ENCODE data around the gene RNF8.
"Not testable (repeated sequence)": the region's sequence is repeated elsewhere in the genome, so short reads cannot be mapped to it uniquely, and the experiment has no call there.

The RNF8 gene

DNA sequence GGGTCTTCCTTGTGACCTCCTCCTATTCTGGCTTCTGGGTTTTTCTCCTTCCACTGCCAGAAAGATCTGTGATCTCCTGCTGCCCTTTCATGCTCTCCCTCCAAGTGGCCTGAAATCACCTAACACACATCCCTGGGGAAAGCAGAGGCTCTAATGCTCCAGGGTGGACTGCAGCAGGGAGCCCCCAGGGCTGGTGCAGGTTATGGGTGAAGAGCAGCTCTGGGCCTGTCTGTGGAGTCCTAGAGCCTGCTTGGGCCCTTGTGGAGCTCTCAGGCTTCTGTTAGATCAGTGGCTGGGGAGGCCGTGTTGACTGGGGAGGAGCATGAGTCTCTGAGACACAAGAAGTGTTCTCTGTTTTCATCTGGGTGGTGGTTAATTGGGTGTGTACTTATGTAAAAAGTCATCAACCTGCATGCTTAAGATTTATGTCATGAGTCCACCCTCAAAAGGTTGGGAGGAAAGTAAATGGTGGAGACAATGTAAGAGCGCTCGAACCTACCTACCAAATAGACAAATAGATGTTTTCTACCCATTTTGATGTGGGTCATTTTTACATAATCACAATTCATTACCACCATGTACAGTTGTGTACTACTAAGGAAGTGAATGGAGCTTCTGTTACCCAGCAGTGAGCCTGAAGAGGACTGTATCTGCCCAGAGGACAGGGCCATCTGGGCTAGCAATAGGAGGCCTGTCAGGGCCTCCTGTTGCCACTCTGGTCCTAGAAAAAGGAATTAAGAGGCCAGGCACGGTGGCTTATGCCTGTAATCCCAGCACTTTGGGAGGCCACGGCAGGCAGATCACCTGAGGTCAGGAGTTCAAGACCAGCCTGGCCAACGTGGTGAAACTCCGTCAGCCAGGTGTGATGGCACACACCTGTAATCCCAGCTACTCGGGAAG is 32.0 kb upstream of the RNF8 start:
- DNase-seq (ENCODE audit: low spot score) = no peak

DNA sequence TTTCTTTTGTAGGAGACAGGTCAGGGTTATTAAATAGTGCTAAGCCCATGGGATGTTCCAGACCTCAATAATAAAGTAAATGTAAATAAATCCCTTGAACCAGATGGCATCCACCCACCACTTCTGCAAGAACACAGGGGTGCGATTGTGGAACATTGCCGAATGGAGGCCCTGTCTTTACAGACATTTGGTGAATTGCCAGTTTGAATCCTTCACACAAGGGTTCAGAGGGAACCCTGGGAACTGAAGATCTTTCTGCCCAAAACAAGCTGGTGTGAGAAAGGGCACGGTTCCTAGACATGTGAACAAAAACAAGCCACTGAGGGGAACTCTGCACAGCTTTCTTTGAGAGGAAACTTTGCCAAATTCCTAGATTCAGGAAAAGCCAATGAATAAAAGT is 30.2 kb upstream of the RNF8 start:
- no peak for DNase-seq (ENCODE audit: low spot score)

DNA sequence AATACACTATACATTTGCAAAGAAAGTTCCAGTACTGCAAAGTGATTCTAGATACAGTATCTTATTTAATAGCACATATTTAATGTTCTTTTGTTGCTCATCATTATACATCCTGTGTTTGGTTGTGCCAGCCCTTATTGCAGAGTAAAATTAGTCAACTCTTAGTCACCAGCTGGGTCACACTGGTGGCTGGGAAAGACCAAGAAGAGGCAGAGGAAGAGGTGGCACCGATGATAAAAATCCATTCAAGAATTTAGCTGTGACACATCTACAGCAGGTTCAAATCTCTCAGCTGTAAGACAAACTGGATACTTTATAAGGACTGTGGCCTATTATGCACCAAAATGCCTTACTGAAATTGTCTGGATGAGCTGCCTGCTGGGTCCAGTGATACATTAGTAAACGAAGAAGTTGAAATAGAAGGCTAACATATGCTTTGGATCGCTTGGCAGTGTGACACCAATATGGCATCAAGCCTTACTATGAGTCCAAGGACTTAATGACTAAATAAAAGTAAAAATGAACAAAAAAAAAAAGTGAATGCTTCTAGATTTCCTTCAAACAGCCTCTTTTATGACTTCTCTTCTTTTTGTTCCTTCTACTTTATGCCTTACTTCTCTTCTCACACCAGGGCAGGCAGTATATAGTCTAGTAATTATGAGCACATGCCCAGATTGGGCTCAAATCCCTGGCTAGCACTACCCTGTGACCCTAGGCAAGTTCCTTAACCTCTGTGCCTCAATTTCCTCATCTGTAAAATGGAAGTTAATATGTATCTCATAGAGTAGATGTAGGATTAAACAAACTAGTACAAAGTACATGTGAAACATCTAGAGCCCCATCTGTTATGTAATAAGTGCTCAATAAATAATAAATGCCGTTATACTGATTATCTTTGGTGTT is 29.4 kb upstream of the RNF8 start:
- DNase-seq (ENCODE audit: low spot score) = peak; percentile 39

- DNase-seq (ENCODE audit: low spot score) = not testable (repeated sequence)
Observed at GRCh38 chr6:37330345-37330744, 23.4 kb upstream of the RNF8 start.

GRCh38 chr6:37331047-37331446 is 22.7 kb upstream of the RNF8 start:
- no peak for DNase-seq (ENCODE audit: low spot score)

GRCh38 chr6:37332894-37333293 is 20.9 kb upstream of the RNF8 start:
- no peak for DNase-seq (ENCODE audit: low spot score)

DNA sequence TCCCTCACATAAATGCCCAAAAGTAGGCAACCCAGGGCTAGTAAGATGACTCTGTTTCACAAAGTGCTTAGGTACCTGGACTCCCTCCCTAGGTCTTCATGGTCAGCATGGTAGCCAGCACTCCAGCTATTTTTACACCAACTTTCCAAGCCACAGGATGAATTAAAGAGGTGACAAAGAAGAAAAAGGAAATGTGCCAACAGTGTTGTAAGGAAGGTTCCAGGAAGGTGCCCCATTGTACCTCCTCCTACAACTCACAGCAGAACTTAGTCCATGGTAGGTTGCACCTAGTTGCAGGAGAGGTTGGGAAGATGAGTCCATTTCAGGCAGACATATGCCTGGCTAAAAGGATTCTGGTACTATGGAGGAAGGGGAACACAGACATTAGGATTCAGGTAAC is 19.7 kb upstream of the RNF8 start:
- DNase-seq (ENCODE audit: low spot score) = no peak

GRCh38 chr6:37338317-37338716 is 15.5 kb upstream of the RNF8 start:
- DNase-seq (ENCODE audit: low spot score) = not testable (repeated sequence)

DNA sequence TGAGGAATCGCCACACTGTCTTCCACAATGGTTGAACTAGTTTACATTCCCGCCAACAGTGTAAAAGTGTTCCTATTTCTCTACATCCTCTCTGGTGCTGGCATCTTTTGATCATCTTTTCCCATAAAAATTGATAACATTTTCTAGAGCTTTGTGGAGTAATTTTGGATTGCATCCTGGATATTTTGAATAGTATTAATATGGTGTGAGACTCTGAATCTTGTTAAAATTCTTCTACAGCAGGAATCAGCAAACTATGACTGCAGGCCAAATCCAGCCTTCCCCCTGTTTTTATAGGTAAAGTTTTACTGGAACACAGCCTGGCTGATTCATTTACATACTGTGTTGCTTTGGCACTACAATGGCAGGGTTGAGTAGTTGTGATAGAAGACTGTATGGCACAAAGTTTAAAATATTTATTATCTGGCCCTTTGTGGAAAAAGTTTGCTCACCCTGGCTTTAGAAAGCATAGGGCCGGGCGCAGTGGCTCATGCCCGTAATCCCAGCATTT is 15.0 kb upstream of the RNF8 start:
- no peak for DNase-seq (ENCODE audit: low spot score)

GRCh38 chr6:37339741-37340638 is 13.8 kb upstream of the RNF8 start:
- DNase-seq (ENCODE audit: low spot score) = no peak

GRCh38 chr6:37340639-37340943 is 13.2 kb upstream of the RNF8 start:
- DNase-seq (ENCODE audit: low spot score) = peak; percentile 31

DNA sequence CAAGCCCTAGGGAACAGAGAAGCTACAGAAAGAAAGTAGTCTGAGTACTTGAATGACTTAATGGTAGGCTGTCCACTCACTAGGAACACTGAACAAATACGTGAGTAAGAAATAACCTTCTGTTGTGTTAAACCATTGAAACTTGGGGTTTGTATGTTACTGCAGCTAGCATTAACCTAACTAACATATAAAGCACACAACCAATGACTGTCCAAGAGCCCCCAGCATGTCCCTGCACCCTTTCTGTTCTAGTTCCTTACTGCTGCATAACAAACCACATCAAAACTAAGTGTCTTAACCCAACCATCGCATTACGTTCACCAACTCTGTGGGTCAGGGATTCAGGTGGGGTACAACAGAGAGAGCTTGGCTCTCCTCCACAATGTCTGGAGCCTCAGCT is 10.5 kb upstream of the RNF8 start:
- DNase-seq (ENCODE audit: low spot score) = no peak

DNA sequence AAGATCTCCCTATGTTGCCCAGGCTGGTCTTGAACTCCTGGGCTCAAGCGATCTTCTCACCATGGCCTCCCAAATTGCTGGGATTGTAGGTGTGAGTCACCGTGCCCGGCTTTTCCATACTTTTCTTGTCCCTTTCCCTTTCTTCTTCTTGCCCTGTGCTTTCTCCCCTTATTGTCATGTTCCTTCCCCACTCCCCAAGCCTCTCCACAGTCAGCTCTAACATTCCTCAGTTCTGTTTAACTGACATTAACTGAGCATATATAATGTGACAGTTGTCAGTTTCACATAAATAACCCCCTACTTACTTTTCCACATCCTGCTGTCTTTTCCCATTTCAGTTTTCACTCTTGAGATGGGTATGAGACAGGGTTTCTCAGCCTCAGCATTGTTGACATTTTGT is 9.5 kb upstream of the RNF8 start:
- DNase-seq (ENCODE audit: low spot score) = no peak

GRCh38 chr6:37345804-37346203 is 8.0 kb upstream of the RNF8 start:
- DNase-seq (ENCODE audit: low spot score) = not testable (repeated sequence)

GRCh38 chr6:37347177-37347576 is 6.6 kb upstream of the RNF8 start:
- DNase-seq (ENCODE audit: low spot score) = no peak

DNA sequence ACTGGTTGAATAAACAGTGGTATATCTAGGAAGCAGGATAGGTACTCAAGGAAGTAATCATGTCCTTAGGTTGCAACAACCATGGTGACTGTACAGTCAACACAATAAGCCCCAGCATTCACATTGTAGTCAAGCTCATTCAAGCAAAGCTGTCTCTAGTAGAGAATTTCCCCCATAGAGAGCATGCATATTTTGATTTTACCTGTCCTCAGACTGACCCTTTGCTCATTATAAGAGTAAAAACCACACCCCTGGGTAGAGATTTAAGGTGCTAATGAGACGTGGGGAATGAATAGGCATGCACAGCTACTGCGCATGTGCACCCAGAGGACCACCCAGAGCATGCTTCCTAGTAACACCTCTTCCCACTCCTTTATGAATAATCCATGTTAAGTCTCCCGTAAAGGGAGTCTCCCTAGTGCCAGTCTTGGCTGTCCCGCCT is 6.1 kb upstream of the RNF8 start:
- no peak for DNase-seq (ENCODE audit: low spot score)

GRCh38 chr6:37351027-37351426 is 2.8 kb upstream of the RNF8 start:
- DNase-seq (ENCODE audit: low spot score) = no peak

DNA sequence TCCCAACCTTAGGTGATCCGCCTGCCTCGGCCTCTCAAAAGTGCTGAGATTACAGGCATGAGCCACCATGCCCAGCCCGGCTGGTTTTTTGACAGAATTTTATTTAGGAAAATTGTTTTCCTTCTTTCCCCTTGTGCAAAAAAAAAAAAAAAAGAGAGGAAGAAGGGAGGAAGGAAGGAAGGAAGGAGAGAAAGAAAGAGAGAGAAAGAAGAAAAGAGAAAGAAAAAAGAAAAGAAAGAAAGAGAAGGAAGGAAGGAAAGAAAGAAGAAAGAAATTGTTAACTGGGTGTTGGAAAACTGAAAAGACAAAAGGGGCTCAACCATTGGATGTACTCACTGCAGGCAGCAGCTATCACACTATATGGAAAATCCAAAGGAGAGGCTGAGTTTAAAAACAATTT is 1.4 kb upstream of the RNF8 start:
- DNase-seq (ENCODE audit: low spot score) = no peak

DNA sequence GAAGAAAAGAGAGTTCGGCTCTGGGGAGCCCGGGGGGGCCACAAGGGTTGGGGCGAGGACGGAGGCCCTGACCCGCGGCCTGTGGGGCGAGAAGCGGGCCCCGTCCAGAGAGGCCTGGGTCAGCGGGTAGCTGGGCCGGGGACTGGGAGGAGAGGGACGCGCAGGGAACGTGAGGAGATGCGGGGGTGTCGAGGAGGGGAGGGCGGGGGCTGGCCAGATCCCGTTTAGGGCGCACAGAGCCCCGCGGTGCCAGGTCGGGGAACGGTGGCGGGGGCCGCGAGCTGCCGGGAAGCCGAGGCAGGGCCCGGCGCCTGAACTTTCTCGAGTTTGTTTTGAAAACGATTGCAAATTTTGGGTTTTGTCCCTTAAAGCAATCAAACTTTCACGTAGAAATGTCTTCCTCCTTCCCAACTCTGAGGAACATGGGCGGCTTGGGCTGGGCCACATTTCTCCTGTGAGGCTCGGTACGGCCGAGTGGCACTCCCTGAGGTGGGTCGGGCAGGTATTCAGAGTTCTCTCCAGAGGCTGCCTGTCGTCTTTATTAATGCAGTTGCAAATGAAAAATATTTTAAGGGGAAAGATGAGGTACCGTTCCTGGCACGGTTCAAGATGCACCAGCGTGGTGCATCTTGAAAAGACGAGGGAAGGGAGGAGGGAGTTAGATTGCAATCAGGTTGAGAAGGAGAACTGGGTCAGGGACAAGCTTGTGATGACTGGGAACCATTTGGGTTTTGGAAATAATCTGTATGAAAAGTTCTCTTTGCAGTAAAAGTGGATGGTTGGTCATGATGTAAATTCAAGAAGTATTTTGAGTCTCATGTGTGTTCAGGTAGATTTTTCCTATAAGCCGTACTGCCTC is 972 bp downstream of the RNF8 start:
- DNase-seq (ENCODE audit: low spot score) = peak; percentile 13

DNA sequence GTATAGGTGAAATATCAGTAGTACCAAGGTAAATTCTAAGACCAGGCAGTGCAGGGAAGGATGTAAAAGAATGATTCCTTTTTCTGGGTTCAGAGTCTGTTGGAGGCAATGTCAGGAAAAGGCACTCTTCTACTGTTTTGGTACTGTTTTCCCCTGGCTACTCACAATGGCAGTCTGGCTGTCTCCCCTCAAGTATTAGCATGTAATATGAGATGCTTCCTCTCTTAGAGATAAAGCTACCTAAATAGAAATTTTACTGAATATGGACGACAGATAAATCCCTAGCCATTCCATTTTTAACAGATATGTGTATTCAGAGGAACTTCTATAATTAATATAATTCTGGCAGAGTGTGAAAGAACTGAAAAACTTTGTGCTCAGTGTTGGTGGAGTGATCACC is 3.5 kb downstream of the RNF8 start:
- no peak for DNase-seq (ENCODE audit: low spot score)

DNA sequence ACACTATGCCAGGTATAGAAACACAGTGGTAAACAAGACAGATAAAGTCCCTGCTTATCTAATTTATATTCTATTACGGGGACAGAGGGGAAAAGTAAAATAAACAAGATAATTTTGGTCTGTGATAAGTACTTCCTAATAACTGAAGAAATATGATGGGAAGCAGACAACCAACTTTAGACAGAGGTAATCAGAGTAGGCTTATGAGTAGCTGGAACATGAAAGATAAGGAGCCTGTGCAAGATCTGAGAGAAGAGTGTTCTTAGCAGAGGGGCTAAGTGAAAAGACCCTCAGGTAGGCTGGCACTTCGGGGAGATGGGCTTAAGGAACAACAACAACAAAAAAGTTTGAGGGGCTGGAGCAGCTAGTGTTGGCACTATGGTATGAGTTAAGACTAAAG is 4.1 kb downstream of the RNF8 start:
- DNase-seq (ENCODE audit: low spot score) = no peak
